Parathyroid adenoma (tissue), 2 donors: ENCODE measurements around the gene HSF2BP.
"Not testable (repeated sequence)": the region's sequence is repeated elsewhere in the genome, so short reads cannot be mapped to it uniquely, and the experiment has no call there.

ENCODE experiments used
- H2AFZ ChIP-seq: fragments of 300-600 bp; sonication (generic); one replicate; pipeline ENCODE4 v1.7.0; 2017; ENCODE audit warnings: antibody characterized with exemption, mild to moderate bottlenecking
- H3K27ac ChIP-seq: fragments of 300-600 bp; sonication (generic); one replicate; pipeline ENCODE4 v1.7.0; 2017
- H3K27me3 ChIP-seq: fragments of 300-600 bp; sonication (generic); one replicate; pipeline ENCODE4 v1.7.0; 2017; ENCODE audit warnings: low read length; ENCODE audit not compliant: control insufficient read depth, insufficient read depth
- H3K36me3 ChIP-seq: fragments of 300-600 bp; sonication (generic); one replicate; pipeline ENCODE4 v1.7.0; 2017; ENCODE audit warnings: low read length; ENCODE audit not compliant: control insufficient read depth, insufficient read depth
- H3K4me1 ChIP-seq: fragments of 300-600 bp; sonication (generic); one replicate; pipeline ENCODE4 v1.7.0; 2017; ENCODE audit warnings: control low read depth
- H3K4me2 ChIP-seq: fragments of 300-600 bp; sonication (generic); one replicate; pipeline ENCODE4 v1.7.0; 2017; ENCODE audit warnings: low read length
- H3K4me3 ChIP-seq: fragments of 300-600 bp; sonication (generic); one replicate; pipeline ENCODE4 v1.7.0; 2017; ENCODE audit warnings: low read depth, low read length
- H3K79me2 ChIP-seq: fragments of 300-600 bp; sonication (generic); one replicate; pipeline ENCODE4 v1.7.0; 2017; ENCODE audit warnings: control low read depth
- H3K9ac ChIP-seq: fragments of 300-600 bp; sonication (generic); one replicate; pipeline ENCODE4 v1.7.0; 2017; ENCODE audit warnings: mild to moderate bottlenecking
- H3K9me3 ChIP-seq: fragments of 300-600 bp; sonication (generic); one replicate; pipeline ENCODE4 v1.7.0; 2017; ENCODE audit warnings: low read length; ENCODE audit not compliant: control insufficient read depth
- CTCF ChIP-seq: fragments of 300-600 bp; sonication (generic); IDR thresholded peaks from one replicate; pipeline ENCODE4 v1.7.0; 2017; ENCODE audit warnings: antibody characterized with exemption, mild to moderate bottlenecking
- donor health status: primary hyperparathyroidism.

Gene HSF2BP

GRCh38 chr21:43687566-43688399 lies 28.5 kb upstream of the HSF2BP start:
- no peak overlapping the region for H3K4me3 ChIP-seq
- no peak for TF ChIP-seq CTCF
- no peaks in the 10 kb centered on the region for H3K27me3 ChIP-seq
- no peak overlapping the region for H3K27ac ChIP-seq
- H2AFZ ChIP-seq: no peak overlapping the region
- no peaks in the 10 kb centered on the region for H3K9me3 ChIP-seq
- no peaks in the 10 kb centered on the region for H3K79me2 ChIP-seq
- no peak overlapping the region for H3K9ac ChIP-seq
- no peak overlapping the region for H3K4me2 ChIP-seq
- no peaks in the 10 kb centered on the region for H3K4me1 ChIP-seq
- H3K36me3 ChIP-seq: no peaks in the 10 kb centered on the region

GRCh38 chr21:43686811-43687565 lies 27.7 kb upstream of the HSF2BP start:
- H3K36me3 ChIP-seq: no peaks in the 10 kb centered on the region
- no peak overlapping the region for H3K27ac ChIP-seq
- no peak overlapping the region for H2AFZ ChIP-seq
- no peaks in the 10 kb centered on the region for H3K4me1 ChIP-seq
- no peaks in the 10 kb centered on the region for H3K79me2 ChIP-seq
- H3K4me2 ChIP-seq: no peak overlapping the region
- H3K9ac ChIP-seq: no peak overlapping the region
- TF ChIP-seq CTCF: no peak
- no peaks in the 10 kb centered on the region for H3K9me3 ChIP-seq
- no peak overlapping the region for H3K4me3 ChIP-seq
- H3K27me3 ChIP-seq: no peaks in the 10 kb centered on the region

GRCh38 chr21:43684424-43684823 lies 25.1 kb upstream of the HSF2BP start:
- no peak overlapping the region for H3K27ac ChIP-seq
- H3K4me3 ChIP-seq: no peak overlapping the region
- no peaks in the 10 kb centered on the region for H3K36me3 ChIP-seq
- H2AFZ ChIP-seq: no peak overlapping the region
- no peak for TF ChIP-seq CTCF
- H3K4me2 ChIP-seq: no peak overlapping the region
- no peaks in the 10 kb centered on the region for H3K9me3 ChIP-seq
- no peaks in the 10 kb centered on the region for H3K27me3 ChIP-seq
- no peaks in the 10 kb centered on the region for H3K4me1 ChIP-seq
- H3K79me2 ChIP-seq: no peaks in the 10 kb centered on the region
- no peak overlapping the region for H3K9ac ChIP-seq

- Histone ChIP-seq H3K4me3 (no peak overlapping the region), H3K9ac (no peak overlapping the region), H3K27ac (no peak overlapping the region), H3K27me3 (no peaks in the 10 kb centered on the region), H3K4me2 (no peak overlapping the region), H3K79me2 (no peaks in the 10 kb centered on the region), H2AFZ (no peak overlapping the region), H3K9me3 (no peaks in the 10 kb centered on the region), H3K36me3 (no peaks in the 10 kb centered on the region), H3K4me1 (no peaks in the 10 kb centered on the region)
- TF ChIP-seq CTCF: no peak
Observed at GRCh38 chr21:43681650-43682049, 22.4 kb upstream of the HSF2BP start.

GRCh38 chr21:43680421-43680820 lies 21.1 kb upstream of the HSF2BP start:
- not testable (repeated sequence) for H2AFZ ChIP-seq, H3K36me3 ChIP-seq, H3K27ac ChIP-seq, H3K4me3 ChIP-seq, H3K79me2 ChIP-seq, H3K4me2 ChIP-seq, H3K27me3 ChIP-seq, H3K9me3 ChIP-seq, H3K9ac ChIP-seq, H3K4me1 ChIP-seq
